HCT116 (cell line): ENCODE measurements around the gene PDXK. TPM values are rescaled to one million over a fixed set of nuclear protein-coding genes. Genes with fewer than 3 reads are reported as not detected.

Source experiments
- ATAC-seq: fragments of 200-7000 bp; cut with Tn5 transposase; 2 replicates; pipeline ENCODE4 v1.9.1; 2020; ENCODE audit warnings: mild to moderate bottlenecking, moderate library complexity
- BruUV-seq: library from RNA; stranded (reverse); fragments of 400-500 nt; replicated peaks from 2 replicates; lab custom pipeline; 2021; lab: Mats Ljungman, UMichigan
- CTCF ChIA-PET: fragments of 300-600 bp; sonication (Branson Sonifier 250); formaldehyde crosslinking; loops from one replicate; lab custom pipeline; 2021; ENCODE audit warnings: antibody characterized with exemption; lab: Charles Lee
- POLR2A ChIA-PET: fragments of 300-600, 350-600 bp; sonication (Branson Sonifier 250); formaldehyde crosslinking; loops from one replicate; lab custom pipeline; 2021; ENCODE audit warnings: antibody characterized with exemption; lab: Charles Lee
- RAD21 ChIA-PET, 2 experiments: fragments of 300-600 bp; sonication (Branson Sonifier 250); formaldehyde crosslinking; loops; one replicate each; lab custom pipeline; 2023; ENCODE audit warnings: low total read pairs in 2 of 2; ENCODE audit not compliant: uncharacterized antibody in 2 of 2, unreplicated experiment in 2 of 2, low non-redundant PET in 1 of 2; lab: Charles Lee
- DNase-seq: peaks from one replicate; pipeline ENCODE4 v3.0.0-alpha.2; 2010; ENCODE audit warnings: low read depth, low spot score
- H2AFZ ChIP-seq: fragments of 200-600 bp; shearing (Covaris generic), sonication (generic); 2 replicates; pipeline ENCODE4 v1.6.1; 2017; ENCODE audit warnings: low read depth, mixed run types, mixed read lengths, antibody characterized with exemption, low read length; ENCODE audit not compliant: poor library complexity, severe bottlenecking
- H3K27ac ChIP-seq: 2 replicates; pipeline ENCODE4 v1.5.1; 2012; ENCODE audit warnings: low read depth, low read length
- H3K27me3 ChIP-seq: fragments of 200-600 bp; sonication (generic); 2 replicates; pipeline ENCODE4 v1.6.1; 2016; ENCODE audit warnings: mixed run types, low read length, mixed read lengths; ENCODE audit not compliant: insufficient read depth
- H3K36me3 ChIP-seq, 2 experiments: fragments of 200-500 bp in 1 of 2; fragments of 200-600 bp in 1 of 2; sonication (Bioruptor generic) in 1 of 2; sonication (generic) in 1 of 2; 2 replicates each; pipeline versions ENCODE4 v1.5.1 to v1.6.1; 2014 to 2016; ENCODE audit warnings: low read length in 2 of 2, inconsistent platforms in 1 of 2, mixed read lengths in 1 of 2, mixed run types in 1 of 2; ENCODE audit not compliant: insufficient read depth in 2 of 2, control insufficient read depth in 1 of 2
- H3K4me1 ChIP-seq, 2 experiments: fragments of 200-600 bp in 1 of 2; sonication (generic) in 1 of 2; 2 replicates each; pipeline versions ENCODE4 v1.5.1 to v1.6.1; 2012 to 2017; ENCODE audit warnings: low read length in 2 of 2, inconsistent platforms in 1 of 2, mild to moderate bottlenecking in 1 of 2, mixed read lengths in 1 of 2, mixed run types in 1 of 2, moderate library complexity in 1 of 2; ENCODE audit not compliant: insufficient read depth in 2 of 2, control insufficient read depth in 1 of 2
- H3K4me2 ChIP-seq: fragments of 200-600 bp; sonication (generic); 2 replicates; pipeline ENCODE4 v1.6.1; 2017; ENCODE audit warnings: mixed run types, low read length, mixed read lengths
- H3K4me3 ChIP-seq, 2 experiments: fragments of 200-600 bp in 1 of 2; sonication (generic) in 1 of 2; replicated peaks in 1 of 2; 2 replicates each; pipeline ENCODE4 v1.5.1; 2011 to 2016; ENCODE audit warnings: low read length in 2 of 2, control low read depth in 1 of 2, low read depth in 1 of 2, mild to moderate bottlenecking in 1 of 2, mixed read lengths in 1 of 2, mixed run types in 1 of 2
- H3K79me2 ChIP-seq: fragments of 200-600 bp; sonication (generic); 2 replicates; pipeline ENCODE4 v1.6.1; 2017; ENCODE audit warnings: mild to moderate bottlenecking, mixed run types, low read length, moderate library complexity, mixed read lengths; ENCODE audit not compliant: insufficient read depth
- H3K9ac ChIP-seq: fragments of 200-600 bp; sonication (generic); 2 replicates; pipeline ENCODE4 v1.6.1; 2016; ENCODE audit warnings: low read length, mixed read lengths
- H3K9me2 ChIP-seq: fragments of 200-600 bp; sonication (generic), shearing (Covaris generic); 2 replicates; pipeline ENCODE4 v1.6.1; 2017; ENCODE audit warnings: mixed run types, mild to moderate bottlenecking, moderate library complexity; ENCODE audit not compliant: insufficient read depth
- H3K9me3 ChIP-seq, 2 experiments: fragments of 200-500 bp in 1 of 2; fragments of 200-600 bp in 1 of 2; sonication (Bioruptor generic) in 1 of 2; sonication (generic) in 1 of 2; 2 replicates each; pipeline ENCODE4 v1.6.1; 2014 to 2017; ENCODE audit warnings: low read length in 2 of 2, mixed read lengths in 2 of 2, inconsistent platforms in 1 of 2, low read depth in 1 of 2, mild to moderate bottlenecking in 1 of 2, mixed run types in 1 of 2, moderate library complexity in 1 of 2; ENCODE audit not compliant: control insufficient read depth in 1 of 2, insufficient read depth in 1 of 2
- H4K20me1 ChIP-seq: fragments of 200-600 bp; sonication (generic), shearing (Covaris generic); 2 replicates; pipeline ENCODE4 v1.6.1; 2017; ENCODE audit warnings: mixed run types, mild to moderate bottlenecking, moderate library complexity; ENCODE audit not compliant: insufficient read depth
- CEBPB ChIP-seq: IDR thresholded peaks from 2 replicates; pipeline ENCODE4 v1.6.1; 2012; ENCODE audit warnings: low read depth
- CTCF ChIP-seq, 3 experiments: fragments of 200-600 bp in 1 of 3; sonication (generic) in 1 of 3; IDR thresholded peaks in 2 of 3; conservative IDR thresholded peaks in 1 of 3; 2 replicates each; pipeline ENCODE4 v1.5.1; 2012 to 2017; ENCODE audit warnings: low read depth in 2 of 3, low read length in 2 of 3, antibody characterized with exemption in 1 of 3, borderline replicate concordance in 1 of 3, control low read depth in 1 of 3, mild to moderate bottlenecking in 1 of 3, mixed read lengths in 1 of 3, mixed run types in 1 of 3, moderate library complexity in 1 of 3; ENCODE audit not compliant: insufficient read depth in 1 of 3
- EGR1 ChIP-seq: IDR thresholded peaks from 2 replicates; pipeline ENCODE4 v1.6.1; 2012; ENCODE audit warnings: low read depth
- ELF1 ChIP-seq: IDR thresholded peaks from 2 replicates; pipeline ENCODE4 v1.6.1; 2012; ENCODE audit warnings: low read depth, borderline replicate concordance
- EZH2 ChIP-seq: fragments of 200-600 bp; sonication (generic); IDR thresholded peaks from 2 replicates; pipeline ENCODE4 v1.6.1; 2017; ENCODE audit warnings: antibody characterized with exemption, mixed run types
- EZH2phosphoT487 ChIP-seq: fragments of 200-600 bp; IDR thresholded peaks from 2 replicates; pipeline ENCODE4 v1.6.1; 2018; ENCODE audit warnings: antibody characterized with exemption, borderline replicate concordance
- FOSL1 ChIP-seq: IDR thresholded peaks from 2 replicates; pipeline ENCODE4 v1.6.1; 2012; ENCODE audit warnings: low read depth
- JUND ChIP-seq: IDR thresholded peaks from 2 replicates; pipeline ENCODE4 v1.6.1; 2012
- MAX ChIP-seq: IDR thresholded peaks from 2 replicates; pipeline ENCODE4 v1.6.1; 2012
- POLR2A ChIP-seq: IDR thresholded peaks from 2 replicates; pipeline ENCODE4 v1.7.0; 2011; ENCODE audit warnings: borderline replicate concordance; ENCODE audit not compliant: insufficient read depth, insufficient read length; ENCODE audit errors: extremely low read depth
- POLR2AphosphoS5 ChIP-seq: IDR thresholded peaks from 2 replicates; pipeline ENCODE4 v1.6.1; 2011; ENCODE audit warnings: mild to moderate bottlenecking, low read depth, low read length, moderate library complexity
- SIN3A ChIP-seq: IDR thresholded peaks from 2 replicates; pipeline ENCODE4 v1.6.1; 2012; ENCODE audit warnings: low read depth
- SP1 ChIP-seq: IDR thresholded peaks from 2 replicates; pipeline ENCODE4 v1.6.1; 2012; ENCODE audit warnings: low read depth
- SRF ChIP-seq: IDR thresholded peaks from 2 replicates; pipeline ENCODE4 v1.6.1; 2012; ENCODE audit warnings: low read depth
- YY1 ChIP-seq: IDR thresholded peaks from 2 replicates; pipeline ENCODE4 v1.6.1; 2011; ENCODE audit warnings: low read length, low read depth, moderate library complexity, mild to moderate bottlenecking; ENCODE audit not compliant: insufficient replicate concordance; ENCODE audit errors: extremely low read depth
- ZBTB33 ChIP-seq: IDR thresholded peaks from 2 replicates; pipeline ENCODE4 v1.6.1; 2011; ENCODE audit warnings: mild to moderate bottlenecking, low read length, moderate library complexity; ENCODE audit not compliant: insufficient replicate concordance; ENCODE audit errors: extremely low read depth
- ZFX ChIP-seq: fragments of 450-650 bp; IDR thresholded peaks from 2 replicates; pipeline ENCODE4 v1.6.1; 2017
- ZNF274 ChIP-seq: fragments of 200-500 bp; sonication (Bioruptor generic); IDR thresholded peaks from 2 replicates; pipeline ENCODE4 v1.6.1; 2014; ENCODE audit warnings: mild to moderate bottlenecking, low read depth, low read length, inconsistent platforms
- intact Hi-C: fragments of 100-400 bp; cut with micrococcal nuclease; formaldehyde crosslinking; loops from 2 replicates; pipeline ENCODE4 v1.10.0; 2022
- total RNA-seq: library from RNA; stranded (reverse); gene quantifications from one replicate; pipeline ENCODE4 v1.2.1, GENCODE V29; 2021; ENCODE audit not compliant: unreplicated experiment

PDXK gene
- total RNA-seq, 1 experiment from 2014 or later = 127 TPM

GRCh38 chr21:43744725-43745124 lies 25.8 kb downstream of the PDXK start (continued):
- TF ChIP-seq CEBPB (no peak), POLR2A (no peak), EZH2 (no peak), SIN3A (no peak), SRF (no peak), ZNF274 (no peak), FOSL1 (no peak), CTCF (IDR thresholded peaks at IDR 0.05 in 2 of 3, conservative IDR thresholded peaks at IDR 0.05 in 1 of 3; ENCODE audit: borderline replicate concordance in 1 of 3, insufficient read depth in 1 of 3, low read depth in 2 of 3, low read length in 2 of 3) (no peak), ZFX (no peak), EGR1 (no peak), POLR2AphosphoS5 (no peak), YY1 (no peak)

GRCh38 chr21:43745772-43746517 lies 27.0 kb downstream of the PDXK start:
- no peak overlapping the region for H3K27ac ChIP-seq
- peaks cover 19 to 33% of the 10 kb centered on the region in 2 experiments; a peak in 3 of 4 replicates for H3K36me3 ChIP-seq
- RAD21 ChIA-PET = no interaction called here
- no peak for TF ChIP-seq YY1
- no peak for TF ChIP-seq MAX
- no peak for TF ChIP-seq SP1
- TF ChIP-seq JUND = no peak
- no peak for TF ChIP-seq SIN3A
- no peak for TF ChIP-seq ZNF274
- TF ChIP-seq ZFX = no peak
- no peak for TF ChIP-seq EZH2
- no peak for TF ChIP-seq EZH2phosphoT487
- no peak for TF ChIP-seq ELF1
- no peak for TF ChIP-seq ZBTB33

More at GRCh38 chr21:43745772-43746517, 27.0 kb downstream of the PDXK start:
- Histone ChIP-seq H3K27me3 (no peaks in the 10 kb centered on the region), H2AFZ (no peak overlapping the region), H3K9ac (no peak overlapping the region), H3K9me3 (no peaks in the 10 kb centered on the region), H4K20me1 (no peaks in the 10 kb centered on the region), H3K79me2 (no peaks in the 10 kb centered on the region), H3K4me1 (peaks cover 0 to 16% of the 10 kb centered on the region in 2 experiments; a peak in 2 of 4 replicates), H3K4me3 (no peak overlapping the region), H3K9me2 (no peaks in the 10 kb centered on the region), H3K4me2 (no peak overlapping the region)
- no peak for DNase-seq
- ChIA-PET POLR2A (no interaction called here), CTCF (no interaction called here)
- intact Hi-C loops = no loop called here
- no peak for ATAC-seq
- BruUV-seq = no TSS peak
